ENCODE measurements around the gene THEM5.

THEM5 gene

GRCh38 chr1:151816548-151817352, 36.8 kb downstream of the THEM5 start:
- DNase-seq = no peak

DNA sequence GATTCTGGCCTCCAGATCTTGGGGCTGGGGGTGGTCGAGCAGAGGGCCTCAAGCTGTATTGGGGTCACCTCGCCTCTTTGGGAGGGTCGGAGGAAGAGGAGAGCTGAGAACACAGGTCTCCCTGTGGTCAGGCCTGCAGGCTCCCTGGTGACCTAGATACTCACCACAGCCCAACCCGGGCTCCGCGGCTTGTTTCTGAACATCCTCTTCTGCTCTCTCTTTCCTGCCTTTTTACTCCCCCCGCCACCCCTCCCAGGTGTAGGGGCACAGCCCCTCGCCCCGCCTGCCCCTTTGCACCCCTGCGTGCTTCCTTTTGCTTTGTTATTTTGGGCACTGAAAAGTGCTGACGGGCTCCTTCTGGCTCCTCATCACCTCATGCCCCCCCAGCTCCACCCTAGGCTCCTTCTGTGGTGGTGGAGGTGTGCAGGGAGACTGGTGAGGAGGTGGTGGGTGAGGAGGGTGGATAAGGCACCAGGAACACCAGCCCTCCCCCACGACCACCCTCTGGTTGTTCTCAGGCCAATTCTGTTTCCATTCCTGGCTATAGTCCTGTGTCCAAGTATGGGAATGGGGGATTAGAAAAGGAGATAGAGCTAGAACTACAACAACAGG, 37.7 kb downstream of the THEM5 start:
- no peak for DNase-seq

DNA sequence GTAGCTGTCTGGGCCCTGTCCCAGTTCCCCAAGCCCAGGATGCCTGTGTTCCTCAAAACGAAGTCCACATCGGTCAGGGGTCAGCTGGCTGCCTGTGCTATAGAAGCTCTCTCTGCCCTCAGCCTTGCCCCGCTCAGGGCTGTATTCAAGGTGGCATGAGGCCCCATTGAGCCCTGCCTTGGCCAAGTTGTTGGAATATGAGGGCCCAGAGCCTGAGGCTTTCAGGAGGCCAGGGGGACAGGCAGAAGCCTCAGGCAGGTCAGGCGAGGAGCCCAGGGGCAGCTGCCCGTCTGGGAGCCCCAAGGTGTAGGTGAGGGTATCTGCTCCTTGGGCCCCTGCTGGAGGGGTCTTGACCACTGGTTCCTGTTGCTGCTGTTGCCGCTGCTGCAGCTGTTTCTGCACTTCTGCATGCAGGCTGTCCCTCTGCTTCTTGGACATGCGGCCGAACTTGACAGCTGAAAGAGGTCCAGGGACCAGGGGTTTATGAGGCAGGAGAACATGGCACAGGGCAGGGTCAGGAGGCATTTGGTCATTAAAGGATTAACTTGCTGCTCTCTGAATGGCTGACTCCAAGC, 38.5 kb downstream of the THEM5 start:
- DNase-seq = no peak

DNA sequence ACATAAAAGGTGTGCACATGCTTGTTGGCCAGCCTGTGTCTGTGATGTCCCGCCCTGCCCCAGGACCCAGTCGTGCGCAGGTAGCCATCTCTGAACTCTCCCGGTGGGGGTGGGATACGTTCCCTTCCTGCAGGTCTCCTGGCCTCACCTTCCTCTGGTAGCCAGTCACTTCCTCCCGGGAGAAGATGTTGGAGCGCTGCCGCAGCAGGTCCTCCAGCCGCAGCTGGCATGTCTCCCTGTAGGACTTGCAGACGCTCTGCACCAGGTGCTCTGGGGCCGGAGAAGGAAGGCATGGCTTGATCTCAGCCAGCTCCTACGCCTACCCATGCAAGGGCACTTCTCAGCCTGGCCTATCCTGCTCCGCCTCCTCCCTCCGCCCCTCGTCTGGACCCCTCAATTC, 39.1 kb downstream of the THEM5 start:
- no peak for DNase-seq

DNA sequence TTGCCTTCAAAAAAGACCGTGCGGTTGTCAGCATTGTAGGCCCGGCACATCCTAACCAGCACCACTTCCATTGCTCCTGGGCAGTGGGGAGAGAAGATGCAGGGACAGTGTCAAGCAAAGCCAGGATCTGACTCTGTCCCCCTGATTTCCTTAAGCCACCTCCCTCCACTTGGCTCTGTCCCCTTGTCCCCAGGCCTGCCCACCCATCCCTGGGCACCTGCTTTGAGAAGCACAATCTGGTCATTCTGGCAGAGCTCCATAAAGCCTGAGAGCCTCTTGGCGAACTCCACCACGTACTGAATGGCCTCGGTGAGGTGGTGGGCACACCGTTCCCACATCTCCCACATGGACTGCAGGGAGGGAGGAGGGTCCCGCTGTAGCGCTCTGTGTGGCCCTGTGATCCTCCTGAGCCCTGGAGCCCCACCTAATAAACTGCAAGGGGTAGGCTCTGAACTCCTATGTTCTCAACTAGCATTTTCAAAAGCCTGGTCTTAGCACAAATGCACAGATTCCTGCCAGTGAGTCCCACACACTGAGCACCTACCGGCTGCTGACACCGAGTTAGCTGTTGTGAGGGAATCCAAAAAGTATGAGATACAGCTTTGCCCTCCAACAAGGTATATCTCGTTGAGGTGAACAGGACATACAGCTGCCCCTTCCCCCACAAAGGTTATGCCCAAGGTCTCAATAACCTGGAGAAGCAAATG, 40.1 kb downstream of the THEM5 start:
- no peak for DNase-seq

DNA sequence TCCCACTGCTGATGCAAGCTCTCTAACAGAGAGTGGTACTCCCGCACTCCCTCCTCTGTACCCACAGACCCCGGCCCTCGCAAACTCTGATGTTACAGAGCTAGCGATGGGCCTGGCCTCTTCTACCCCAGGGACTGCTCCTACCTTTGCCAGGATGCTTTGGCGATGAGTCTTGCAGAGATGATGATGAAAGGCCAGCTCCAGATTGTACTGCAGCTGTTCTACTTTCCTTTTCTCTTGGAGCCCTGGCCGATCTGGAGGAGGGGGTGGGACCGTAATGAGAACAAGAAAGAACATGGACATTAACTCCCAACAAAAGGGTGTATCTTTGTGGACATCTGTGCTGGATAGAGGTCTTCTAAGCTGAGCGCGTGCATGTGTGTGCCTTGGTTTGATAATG, 42.3 kb downstream of the THEM5 start:
- no peak for DNase-seq

DNA sequence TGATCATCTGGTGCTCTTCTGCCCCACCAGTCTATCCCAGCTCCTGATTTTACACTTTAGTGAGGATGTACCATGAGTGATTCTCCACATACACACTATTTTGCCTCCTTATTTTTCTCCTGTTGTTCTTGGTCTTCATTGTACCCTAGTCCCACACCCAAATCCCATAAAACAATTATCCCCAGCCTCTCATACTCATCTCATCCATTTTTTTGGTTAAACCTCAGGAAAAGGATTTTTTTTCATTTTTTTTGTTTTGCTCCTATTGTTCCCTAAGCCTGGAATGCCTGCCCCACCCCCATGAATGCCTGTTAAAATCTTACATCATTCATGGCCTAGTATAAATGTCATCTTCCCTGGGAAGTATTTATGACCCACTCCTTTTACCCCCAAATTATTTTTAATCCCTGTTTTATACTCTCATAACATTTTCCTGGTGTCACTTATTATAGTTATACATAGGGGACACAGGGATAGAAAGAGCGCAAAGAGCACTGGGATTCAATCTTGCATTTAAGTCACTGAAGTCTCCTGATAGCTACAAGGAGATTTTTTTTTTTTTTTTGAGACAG, 43.4 kb downstream of the THEM5 start:
- DNase-seq = peak; percentile 12

DNA sequence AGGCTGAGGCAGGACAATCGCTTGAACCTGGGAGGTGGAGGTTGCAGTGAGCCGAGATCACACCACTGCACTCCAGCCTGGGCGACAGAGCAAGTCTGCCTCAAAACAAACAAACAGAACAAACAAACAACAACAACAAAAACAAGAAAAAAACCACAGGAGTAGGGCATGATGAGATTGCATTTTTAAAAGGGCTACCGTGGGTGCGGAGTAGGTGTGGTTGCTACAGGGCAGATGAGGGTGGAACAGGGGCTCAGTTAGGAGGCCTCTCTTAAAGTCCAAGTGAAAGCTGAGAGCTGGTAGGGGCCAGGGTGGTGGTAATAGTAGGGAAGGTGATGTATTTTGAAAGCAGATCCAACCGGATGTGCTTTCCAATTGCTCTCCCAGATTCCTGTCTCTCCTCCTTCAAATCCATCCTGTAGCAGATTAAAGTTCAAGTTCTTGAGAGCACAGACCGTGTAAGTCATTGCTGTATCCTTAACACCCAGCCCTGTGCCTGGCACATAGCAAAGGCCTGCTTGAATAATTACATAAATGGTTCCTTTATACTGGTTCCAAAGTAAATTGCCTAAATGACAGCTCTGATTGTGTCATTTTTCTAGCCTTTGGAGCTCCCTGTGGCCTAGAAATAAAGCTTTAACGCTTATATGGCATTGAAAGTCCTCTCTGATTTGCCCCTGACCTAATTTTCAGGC, 44.1 kb downstream of the THEM5 start:
- peak; percentile 17 for DNase-seq

DNA sequence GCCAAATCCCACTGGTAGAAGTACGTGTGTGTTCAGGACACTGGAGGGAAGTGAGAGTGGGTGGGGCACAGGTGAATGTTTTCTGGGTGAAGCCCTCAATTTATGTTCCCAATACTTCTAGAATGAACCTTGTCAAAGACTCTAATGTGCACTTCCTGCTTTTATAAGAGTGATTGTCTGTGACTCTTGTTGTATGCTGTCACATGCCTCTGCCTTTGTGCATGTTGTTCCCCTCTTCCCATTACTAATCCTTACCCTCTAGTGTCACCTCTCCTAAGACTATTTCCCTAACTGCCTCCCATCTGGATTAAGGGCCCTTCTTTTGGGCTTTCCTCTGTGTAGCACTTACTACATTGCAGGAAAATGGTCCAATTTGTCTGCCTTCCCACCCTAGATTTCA, 45.7 kb downstream of the THEM5 start:
- DNase-seq = peak; percentile 7

DNA sequence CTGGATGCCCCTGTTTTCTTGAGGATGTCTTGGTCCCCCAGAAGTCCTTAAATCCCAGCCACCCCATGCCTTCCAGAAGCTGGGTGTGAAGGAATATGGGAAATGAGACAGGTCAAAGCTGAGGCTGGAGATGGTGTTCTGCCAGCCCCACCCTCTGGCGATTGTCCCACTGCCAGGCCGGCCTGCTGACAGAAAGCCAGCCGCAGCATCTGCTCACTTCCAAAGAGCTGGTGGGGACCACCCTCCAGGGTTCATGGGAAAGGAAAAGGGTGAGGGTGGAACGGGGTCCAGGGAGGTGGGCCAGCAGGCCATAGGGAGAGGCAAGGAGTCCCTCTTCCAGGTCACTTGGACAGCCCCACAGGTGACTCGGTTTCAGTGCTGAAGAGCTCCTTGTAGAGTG, 46.4 kb downstream of the THEM5 start:
- DNase-seq = no peak

- DNase-seq = no peak
Observed at GRCh38 chr1:151806170-151806569, 47.3 kb downstream of the THEM5 start.

DNA sequence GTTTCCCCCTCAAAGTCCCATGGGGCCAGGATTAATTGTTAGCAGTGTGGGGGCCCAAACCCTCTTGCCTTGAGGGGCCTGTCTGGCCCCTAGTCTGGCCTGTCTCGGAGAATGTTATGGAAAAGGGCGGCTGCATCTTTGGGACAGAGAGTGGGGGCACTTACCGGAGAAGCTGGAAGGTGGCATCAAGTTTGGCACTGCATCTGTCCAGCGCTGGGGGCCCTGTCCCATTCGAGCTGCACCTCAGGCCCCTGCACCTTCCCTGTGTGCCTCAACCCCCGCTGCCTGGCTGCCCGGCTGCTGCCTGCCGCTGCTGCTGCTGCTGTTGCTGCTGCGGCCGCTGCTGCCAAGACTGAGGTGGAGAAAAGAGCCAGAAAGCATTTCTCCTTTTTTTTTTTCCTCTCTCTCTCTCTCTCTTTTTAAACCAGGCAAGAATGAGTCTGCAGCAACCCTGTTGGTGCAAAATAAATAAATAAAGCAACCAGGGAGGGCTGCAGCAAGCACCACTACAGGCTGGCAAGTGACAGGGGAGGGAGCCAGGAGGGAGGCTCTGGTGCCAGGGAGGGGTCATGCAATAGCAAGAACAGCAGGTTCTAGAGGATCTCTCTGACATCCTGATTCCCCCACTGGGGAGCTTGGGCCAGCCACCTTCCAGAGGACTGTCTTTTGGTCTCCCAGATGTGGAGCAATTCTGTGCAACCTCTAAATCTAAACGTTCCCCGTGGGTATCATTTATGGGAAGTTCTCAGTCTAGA, 48.3 kb downstream of the THEM5 start, which contains the start of gene LINGO4:
Gene LINGO4 (minus strand): TSS at position 354 of the 755 bp plus-strand sequence. CDS start 2,715 bp downstream, outside the sequence.
- peak; percentile 32 for DNase-seq

- no peak for DNase-seq
Observed at GRCh38 chr1:151803915-151804314, 49.6 kb downstream of the THEM5 start.

DNA sequence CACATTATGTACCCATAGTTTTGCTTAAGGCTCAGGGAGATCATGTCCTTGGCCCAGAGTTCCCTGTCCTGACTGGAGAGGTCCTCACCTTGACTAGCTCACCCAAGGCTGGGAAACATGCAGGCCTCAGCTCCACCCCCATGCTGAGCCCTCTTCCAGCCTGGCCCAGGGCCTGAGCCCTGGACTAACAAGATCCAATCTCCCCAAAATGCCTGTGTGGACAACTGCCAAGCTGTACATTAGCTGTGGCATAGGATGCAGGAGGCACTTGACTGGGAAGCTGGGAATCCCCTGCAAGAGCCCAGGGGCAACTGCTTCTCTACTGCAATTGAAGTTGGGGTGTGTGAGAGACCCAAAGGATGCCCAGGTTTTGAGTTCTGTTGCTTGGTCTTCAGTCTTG, 50.3 kb downstream of the THEM5 start:
- no peak for DNase-seq

GRCh38 chr1:151802372-151802771, 51.1 kb downstream of the THEM5 start:
- DNase-seq = no peak

DNA sequence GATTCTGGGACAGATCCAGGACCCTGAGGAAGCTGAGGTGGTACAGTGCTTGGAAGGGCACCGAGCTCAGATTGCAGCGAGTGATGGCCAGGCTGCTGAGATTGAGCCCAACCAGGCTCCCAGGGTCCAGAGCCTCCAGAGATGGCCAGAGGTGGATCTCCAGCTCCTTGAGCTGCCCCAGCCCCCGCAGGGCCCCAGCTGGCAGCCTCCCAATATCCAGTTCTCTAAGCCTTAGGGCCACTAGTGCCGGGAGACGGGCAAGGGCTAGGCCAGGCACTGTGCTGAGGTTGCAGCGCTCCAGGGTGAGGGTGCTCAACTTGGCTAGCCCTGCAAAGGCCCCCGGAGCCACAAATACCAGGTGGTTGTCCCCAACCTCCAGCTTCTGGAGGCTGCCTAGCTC, 51.7 kb downstream of the THEM5 start:
- no peak for DNase-seq

- no peak for DNase-seq
Observed at GRCh38 chr1:151801310-151801820, 52.1 kb downstream of the THEM5 start.

GRCh38 chr1:151800830-151801229, 52.7 kb downstream of the THEM5 start:
- DNase-seq = no peak

GRCh38 chr1:151799179-151800022, 54.1 kb downstream of the THEM5 start:
- DNase-seq = no peak

- DNase-seq = no peak
Observed at GRCh38 chr1:151798571-151798970, 54.9 kb downstream of the THEM5 start.
